CD4-positive, alpha-beta T cell treated with Interleukin-6 at 100 ng/mL for 8 hours (primary cell): ENCODE results near the gene OPN1SW.

ENCODE experiments used
- DNase-seq: peaks from one replicate; pipeline ENCODE4 v3.0.0-alpha.2; 2020; ENCODE audit warnings: mixed read lengths, low spot score

OPN1SW gene, protein sequence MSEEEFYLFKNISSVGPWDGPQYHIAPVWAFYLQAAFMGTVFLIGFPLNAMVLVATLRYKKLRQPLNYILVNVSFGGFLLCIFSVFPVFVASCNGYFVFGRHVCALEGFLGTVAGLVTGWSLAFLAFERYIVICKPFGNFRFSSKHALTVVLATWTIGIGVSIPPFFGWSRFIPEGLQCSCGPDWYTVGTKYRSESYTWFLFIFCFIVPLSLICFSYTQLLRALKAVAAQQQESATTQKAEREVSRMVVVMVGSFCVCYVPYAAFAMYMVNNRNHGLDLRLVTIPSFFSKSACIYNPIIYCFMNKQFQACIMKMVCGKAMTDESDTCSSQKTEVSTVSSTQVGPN

DNA sequence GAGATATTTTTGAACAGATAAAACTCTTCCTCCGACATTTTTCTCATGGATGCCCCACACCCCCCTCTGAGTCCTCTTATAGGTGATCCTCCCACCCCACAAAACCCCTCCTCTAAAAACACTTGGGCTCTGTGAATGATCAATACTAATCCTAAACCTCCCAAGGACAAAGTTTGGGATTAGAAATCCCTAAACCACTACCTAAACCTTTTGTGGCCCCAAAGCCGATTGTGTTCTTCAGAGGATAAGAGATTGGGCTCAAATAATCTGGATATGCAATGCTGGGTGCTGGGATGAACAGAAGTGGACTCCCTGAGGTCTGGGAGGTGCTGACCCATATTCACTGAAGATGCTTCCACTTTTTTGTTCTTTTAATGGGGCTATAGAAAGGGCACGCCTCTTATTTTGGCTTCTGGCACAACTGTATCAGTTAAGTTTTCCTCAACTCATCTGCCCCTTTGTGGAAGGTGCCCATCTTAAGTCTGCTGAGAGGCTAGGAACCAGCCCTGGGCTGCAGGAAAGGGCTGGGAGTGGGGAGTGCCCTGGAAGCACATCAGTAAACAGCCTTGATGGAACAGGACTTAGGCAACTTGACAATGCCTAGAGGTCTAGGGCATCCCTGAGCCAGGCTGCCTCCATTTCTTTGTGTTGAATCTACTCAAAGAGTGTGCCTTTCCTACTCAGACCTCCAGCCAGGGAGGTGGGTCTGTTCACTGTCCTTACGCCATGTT is at the start of gene OPN1SW:
Gene OPN1SW (minus strand): TSS at position 51 of the 731 bp plus-strand sequence. CDS start 13 bp downstream, at position 38.
- no peak for DNase-seq

DNA sequence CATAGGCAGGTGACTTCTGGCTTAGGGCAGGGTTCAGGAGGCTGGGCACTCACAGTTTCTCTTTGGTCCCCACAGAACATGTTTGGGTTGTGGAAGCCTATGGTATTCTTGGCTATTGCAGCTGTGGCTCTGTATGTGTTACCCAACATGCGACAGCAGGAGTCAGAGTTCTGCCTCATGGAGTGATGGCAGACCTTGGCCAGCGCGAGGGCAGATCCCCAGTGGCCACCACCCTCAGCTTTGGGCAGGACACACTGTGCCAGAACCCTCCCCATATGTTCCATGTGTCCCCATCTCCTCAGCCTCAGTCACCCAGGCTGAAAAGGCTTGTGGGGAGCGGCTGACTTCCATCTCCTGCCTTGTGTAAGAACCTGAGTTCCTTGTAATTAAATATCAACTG is 46.1 kb upstream of the OPN1SW start:
- no peak for DNase-seq

DNA sequence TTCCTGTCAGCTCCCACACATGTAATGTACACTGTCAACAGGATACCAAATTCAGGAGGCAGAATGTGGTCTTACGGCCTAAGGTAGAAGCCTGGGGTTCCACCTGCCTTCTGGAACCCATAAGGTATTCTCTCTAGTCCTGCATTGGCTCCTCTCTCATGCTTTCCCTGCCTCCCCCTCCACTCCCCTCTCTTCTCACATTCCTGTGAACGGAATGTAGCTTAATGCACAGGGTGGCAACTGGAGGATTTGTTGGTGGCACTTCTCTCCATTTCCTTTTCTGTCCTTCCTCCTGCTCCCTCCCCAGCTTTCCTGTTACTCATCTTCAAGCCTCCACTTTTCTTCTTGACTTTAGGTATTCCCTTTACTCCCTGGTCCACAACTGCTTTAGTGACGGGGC is 43.1 kb upstream of the OPN1SW start:
- DNase-seq, result no peak

DNA sequence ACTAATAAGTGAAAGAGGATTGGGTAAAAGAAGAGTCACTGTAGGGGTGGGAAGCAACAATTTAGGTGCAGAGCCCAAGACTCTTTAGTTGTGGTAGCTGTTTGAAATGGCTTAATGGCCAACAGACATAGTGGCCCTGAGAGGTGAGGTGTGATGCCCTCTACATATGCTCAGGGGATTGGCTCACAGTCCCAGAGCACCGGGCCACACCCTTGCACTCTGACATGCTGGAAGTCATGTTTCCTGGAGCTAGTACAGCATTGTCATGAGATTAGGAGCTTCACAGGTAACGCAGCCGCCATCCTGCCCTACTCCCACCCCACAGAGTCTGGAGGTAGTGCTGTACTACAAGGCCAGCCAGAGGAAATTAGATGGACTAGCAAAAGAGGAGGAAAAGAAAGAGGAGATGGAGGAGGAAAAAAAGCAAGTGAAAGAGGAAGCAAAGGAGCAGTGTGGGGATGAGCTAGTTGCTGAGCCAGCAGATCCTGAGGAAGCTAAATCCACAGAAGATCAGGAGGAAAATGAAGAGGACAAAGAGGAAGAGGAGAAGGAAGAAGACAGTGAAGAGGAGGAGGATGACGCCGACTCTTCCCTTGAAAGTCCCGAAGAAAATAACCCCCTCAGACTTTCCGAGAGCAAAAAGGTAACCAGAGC is 39.8 kb upstream of the OPN1SW start:
- no peak for DNase-seq

DNA sequence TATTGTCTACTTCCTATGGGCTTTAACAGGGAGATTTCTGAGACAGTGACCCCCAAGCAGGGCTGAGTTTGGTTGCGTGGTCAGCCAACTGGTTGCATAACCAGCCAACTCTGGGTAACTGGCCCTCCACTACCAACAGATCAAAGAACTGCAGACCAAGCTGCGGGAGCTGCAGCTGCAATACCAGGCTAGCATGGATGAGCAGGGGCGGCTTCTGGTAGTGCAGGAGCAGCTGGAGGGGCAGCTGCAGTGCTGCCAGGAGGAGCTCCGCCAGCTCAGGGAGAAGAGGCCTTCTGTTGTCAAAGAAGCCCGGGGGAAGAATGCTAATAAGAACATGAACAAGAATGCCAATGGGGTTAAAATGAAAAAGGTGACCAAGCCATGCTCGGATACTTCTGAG is 38.9 kb upstream of the OPN1SW start:
- DNase-seq, result no peak

DNA sequence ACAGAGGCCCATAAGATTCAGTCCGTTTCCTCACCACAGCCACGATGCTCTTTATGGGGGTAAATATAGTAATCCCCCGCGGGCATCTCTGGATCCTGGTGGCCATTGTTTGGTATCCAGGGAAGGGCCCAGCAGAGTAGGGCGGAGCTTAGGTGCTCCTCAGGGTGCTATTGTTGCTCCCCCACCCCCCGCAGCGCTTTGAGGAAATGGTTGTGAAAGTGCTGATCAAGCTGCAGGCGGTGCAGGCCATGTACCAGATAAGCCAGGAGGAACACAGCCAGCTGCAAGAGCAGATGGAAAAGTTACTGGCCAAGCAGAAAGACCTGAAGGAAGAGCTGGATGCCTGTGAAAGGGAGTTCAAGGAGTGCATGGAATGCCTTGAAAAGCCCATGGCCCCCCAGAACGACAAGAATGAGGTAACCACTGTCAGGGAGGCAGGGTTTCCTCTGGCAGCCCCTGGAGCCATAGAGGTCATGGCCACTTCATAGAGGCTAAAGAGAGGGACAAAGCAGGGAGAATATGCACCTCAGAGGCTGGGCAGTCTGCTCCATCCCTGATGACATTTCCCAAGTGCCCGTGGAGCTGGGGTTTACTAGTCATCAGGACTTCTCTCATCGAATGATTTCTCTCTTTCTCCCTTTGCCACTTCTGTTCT is 37.0 kb upstream of the OPN1SW start:
- DNase-seq, result no peak

DNA sequence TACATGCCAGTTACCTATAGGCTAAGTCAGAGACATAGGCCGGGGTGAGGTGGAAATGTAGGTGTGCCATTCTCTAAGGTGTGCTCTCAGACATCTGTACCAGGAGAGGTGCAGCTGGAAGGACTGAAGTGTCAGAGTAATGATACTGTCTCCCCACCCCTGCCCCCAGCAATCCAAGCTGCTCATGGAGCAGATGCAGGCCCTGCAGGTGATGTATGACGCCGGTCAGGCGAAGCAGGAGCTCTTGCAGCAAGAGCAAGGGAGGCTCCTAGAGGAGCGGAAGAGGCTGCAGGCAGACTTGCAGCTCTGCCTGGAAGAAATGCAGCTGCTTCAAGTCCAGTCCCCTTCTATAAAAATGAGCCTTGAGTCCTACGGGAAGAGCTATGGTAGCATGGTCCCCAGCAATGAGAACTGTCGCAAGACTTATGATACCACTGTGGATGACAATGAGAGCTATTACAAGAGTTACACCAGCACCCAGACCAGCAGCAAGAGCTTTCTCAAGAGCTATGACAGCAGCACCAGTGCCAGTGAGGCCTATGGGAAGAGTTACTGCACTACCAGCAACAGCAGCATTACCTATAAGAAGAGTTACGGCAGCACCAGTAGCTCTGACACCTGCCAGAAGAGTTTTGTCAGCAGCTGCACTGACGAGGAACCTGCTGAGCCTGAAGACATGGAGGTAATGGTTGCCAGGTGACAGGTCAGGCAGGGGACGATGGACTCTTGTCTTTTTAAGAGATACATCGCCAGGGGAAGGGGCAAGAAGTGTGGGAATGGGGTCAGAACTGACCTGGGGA is 36.2 kb upstream of the OPN1SW start:
- no peak for DNase-seq

DNA sequence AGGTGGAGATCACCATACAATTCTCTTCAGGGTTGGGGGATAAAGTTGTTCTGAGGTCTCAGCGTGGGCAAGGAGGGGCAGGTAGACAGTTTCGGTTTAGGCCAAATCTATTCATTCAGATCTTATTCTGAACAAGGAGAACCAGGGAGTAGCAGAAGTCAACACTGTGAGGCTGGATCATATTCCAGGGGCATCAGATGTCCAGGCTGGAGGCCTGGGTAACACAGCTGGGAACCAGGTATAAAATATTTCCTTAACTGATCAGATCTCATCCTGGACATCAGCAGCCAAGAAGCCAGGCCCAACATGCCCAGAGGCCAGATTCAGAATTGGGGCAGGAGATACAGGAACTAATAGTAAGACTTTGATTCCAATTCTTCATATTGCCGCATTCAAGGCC is 35.4 kb upstream of the OPN1SW start:
- DNase-seq, result no peak

DNA sequence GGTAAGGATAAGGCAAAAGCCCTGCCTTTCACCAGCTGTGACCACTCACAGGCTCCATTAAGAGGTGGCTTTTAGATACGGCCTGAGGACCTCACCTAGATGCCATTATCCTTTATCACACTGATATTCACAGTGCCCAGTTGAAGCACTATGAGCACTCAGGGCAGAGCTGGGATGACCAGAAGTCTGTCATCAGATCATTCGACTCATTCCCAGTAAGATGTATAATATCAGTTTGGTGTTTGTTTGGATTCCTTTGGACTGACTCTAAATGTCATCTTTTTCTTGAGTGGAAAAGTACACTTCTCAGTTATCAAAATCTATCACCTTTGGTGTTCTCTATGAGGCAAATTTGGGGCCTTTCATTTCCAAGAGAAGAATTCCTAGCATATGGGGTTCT is 34.9 kb upstream of the OPN1SW start:
- no peak for DNase-seq

DNA sequence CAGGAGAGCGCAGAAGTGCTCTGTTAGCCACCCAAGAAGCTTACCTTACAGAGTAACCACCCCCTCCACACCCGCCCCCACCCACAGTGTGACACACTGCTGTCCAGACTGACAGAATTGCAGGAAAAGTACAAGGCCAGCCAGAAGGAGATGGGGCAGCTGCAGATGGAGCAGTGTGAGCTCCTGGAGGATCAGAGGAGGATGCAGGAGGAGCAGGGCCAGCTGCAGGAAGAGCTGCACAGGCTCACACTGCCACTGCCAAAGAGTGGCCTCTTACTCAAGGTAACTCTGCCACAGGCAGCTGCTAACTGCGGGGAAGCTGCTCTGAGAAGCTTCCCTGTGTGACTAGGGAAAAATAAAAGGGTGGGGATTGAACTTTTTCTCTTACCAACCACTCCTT is 33.8 kb upstream of the OPN1SW start:
- DNase-seq, result no peak

DNA sequence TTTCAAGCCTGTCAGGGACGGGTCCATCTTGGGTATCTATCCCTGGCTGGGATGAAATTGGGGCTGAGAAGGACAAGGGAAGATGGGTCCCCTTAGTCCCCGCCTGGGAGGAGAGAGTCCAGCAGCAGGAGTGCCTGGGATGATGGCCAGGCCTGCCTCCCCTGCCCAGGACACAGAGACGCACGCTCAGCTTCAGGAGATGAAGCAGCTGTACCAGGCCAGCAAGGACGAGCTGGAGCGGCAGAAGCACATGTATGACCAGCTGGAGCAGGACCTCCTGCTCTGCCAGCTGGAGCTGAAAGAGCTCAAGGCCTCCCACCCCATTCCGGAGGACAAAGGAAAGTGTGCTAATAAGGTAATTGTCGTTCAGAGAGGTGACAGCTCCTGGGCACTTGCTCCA is 31.6 kb upstream of the OPN1SW start:
- DNase-seq, result no peak

DNA sequence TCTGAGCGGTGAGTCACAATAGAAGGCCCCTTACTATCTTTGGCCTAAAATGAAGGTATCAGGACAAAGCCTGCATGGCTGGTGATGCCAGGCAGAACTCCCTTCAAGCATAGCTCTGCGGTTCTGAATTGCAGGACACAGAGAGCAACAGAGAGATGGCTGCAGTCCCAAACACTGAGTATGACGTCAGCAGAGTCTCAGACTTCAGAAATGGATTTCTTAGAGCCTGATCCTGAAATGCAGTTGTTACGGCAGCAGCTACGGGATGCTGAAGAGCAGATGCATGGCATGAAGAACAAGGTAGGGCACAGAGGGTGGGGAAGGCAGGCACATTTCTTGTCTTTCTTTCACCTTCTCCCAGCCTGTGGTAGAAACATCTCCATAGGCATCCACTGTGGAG is 29.6 kb upstream of the OPN1SW start:
- no peak for DNase-seq

DNA sequence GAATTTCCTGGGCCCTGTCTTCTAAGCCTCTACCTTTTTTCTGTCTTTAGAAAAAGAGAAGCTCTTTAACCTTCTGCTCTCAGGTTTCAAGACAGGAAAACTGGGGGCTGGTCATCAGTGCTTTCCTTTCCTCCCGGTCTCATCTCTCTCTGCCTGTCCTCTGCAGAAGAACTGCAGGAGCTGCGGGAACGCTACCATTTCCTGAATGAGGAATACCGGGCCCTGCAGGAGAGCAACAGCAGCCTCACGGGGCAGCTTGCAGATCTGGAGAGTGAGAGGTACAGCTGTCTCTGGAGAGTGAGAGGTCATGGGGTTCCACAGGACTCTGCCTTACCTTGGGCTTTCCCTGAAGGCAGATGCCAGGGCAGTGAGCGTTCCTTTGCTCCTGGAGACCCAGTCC is 28.9 kb upstream of the OPN1SW start:
- no peak for DNase-seq

DNA sequence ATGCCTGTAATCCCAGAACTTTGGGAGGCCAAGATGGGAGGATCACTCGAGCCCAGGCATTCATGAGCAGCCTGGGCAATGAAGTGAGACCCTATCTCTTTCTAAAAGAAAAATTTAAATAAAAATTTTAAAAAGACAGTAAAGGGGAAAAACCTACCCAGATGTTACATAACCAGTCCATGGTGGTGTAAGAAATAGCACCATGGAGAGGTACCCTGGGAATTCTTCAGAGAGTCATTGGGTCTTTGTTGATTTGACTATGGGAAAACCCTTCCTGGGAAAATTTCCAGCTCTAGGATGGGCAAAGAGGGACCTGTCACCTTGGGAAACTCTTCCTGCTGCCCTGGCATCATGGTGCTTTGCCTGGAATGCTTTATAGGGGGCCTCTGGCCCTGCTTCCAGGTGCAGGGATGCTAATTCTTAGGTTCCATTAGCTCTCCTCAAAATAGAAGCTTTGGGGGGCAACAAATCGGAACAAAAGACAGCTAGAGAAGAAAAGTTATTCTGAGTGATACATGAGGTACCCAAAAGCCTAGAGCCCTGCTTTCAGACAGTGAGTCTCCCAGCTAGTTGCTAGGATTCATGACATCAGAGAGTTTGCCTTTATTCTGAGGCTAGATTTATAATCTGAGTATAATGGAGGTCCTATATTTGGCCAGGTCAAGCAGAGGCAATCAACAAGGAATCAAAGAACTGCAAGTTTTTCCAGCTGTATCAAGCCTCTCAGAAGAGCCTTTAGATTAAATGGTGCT is 26.2 kb upstream of the OPN1SW start:
- DNase-seq, result no peak

DNA sequence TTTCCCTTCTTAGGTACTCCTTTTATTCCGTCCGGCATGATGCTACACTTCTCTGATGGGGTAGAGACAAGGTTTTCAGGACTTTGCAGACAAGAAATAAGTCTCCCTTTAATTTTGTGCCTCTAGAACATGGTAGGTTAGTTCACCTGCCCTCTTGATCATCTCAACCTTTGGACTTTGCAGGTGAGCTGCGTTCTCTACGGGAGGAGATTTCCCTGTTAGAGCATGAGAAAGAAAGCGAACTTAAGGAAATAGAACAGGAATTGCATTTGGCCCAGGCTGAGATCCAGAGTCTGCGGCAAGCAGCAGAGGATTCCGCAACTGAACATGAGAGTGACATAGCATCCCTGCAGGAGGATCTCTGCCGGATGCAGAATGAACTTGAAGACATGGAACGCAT is 25.4 kb upstream of the OPN1SW start:
- no peak for DNase-seq

DNA sequence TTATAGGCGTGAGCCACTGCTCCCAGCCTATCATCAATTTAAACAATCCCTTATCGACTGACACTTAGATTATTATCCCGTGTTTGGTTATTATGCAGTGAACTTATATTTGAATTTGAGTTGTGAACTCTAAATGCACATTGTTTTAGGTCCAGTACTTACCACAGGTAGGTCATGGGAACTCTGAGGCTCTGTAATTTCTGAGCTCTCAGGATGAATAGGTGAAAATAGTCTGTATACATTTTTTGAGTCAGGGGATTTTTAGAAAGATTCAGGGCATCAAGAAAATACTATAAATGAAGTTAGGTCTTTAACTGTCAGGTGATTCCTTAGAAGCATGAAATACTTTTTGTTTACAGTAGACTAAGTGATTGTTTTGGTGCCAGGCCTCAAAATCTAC is 25.0 kb upstream of the OPN1SW start:
- DNase-seq, result no peak

DNA sequence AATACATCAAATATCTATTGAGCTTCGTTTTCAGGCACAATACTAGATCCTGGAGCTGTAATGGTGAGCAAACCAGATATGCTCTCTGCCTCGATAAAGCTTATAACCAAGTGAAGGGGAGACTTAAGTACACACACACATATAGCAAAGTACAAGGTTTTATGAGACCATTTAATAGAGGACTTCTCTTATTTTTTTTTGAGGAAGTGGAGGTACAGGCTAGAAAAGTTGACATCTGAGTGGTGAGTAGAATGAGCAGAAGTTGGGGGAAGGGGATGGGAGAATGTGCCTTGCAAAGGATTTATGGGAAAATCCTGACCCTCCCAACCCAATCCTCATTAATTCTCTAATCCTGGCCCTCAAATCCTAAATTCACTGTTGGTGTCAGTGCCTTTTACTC is 23.9 kb upstream of the OPN1SW start:
- DNase-seq, result no peak

DNA sequence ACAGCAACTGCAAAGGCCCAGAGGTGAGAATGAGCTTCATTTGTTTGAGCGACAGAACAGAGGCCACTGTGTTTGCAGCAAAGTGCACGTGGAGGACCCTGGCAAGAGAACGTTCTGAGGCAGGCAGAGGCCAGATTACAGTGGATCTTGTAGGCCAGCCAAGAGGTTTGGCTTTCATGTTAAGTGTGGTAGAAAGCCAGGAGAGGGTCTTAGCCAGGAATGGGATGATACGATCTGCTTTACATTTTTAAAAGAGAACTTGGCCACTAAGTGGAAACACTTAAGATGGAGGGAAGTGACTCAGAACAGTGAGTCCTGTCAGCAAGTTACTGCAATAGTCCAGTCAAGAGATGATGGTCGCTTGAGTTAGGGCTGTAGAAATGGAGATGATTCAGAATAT is 20.7 kb upstream of the OPN1SW start:
- no peak for DNase-seq

DNA sequence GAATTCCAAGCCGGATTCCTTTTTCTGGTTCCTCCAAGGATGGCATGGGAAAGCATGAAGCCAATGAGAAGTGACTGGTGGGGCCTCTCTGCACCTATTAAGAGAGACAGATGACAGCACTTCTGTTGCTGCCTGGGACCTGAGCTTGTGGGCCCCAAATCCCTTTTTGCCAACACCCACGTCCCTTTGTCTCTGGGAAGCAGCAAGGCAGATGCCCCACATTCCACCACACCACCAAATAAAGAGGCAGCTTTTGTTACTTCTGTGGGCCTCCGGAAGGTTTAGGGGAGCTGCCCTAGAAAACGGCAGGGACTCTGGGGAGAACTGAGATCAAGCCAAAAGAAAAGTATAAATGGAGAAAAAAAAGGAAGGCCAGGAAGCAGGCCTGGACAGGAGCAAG is 19.5 kb upstream of the OPN1SW start:
- no peak for DNase-seq

DNA sequence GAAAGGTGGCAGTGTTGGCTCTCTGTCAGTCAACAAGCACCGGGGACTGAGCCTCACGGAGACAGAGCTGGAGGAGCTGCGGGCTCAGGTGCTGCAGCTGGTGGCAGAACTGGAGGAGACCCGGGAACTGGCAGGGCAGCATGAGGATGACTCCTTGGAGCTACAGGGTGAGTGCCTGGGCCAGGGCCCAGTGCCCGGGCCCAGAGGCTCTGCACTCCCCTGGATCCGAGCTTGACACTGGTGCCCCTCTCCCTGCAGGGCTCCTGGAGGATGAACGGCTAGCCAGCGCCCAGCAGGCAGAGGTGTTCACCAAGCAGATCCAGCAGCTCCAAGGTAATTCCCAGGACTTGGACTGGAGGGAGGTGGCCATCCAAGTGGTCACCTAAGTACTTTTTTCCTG is 18.8 kb upstream of the OPN1SW start:
- DNase-seq, result no peak

DNA sequence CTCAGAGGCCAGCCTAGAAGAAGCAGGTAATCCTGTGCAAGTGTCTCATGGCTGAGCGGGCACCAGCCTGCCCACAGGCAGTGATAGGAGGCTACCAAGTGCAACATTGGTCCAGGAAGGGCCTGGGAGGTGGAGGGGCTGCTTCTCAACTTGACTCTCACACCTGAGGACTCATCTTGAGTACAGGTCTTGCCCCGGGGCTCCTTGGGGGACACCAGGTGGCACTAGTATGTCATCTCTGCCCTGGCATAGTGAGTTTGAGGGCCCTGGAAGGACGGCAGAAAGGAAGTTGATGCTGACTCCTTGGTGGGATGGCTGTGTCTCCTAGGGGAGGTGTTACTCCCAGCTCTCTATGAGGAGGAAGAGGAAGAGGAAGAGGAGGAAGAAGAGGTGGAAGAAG is 18.4 kb upstream of the OPN1SW start:
- no peak for DNase-seq
